GM20000 (cell line): ENCODE results near the gene FANCL.
"Not testable (repeated sequence)": the region's sequence is repeated elsewhere in the genome, so short reads cannot be mapped to it uniquely, and the experiment has no call there.

Experiments
- DNase-seq: peaks from one replicate; pipeline ENCODE4 v3.0.0; 2012; ENCODE audit warnings: low spot score
- TF ChIP-seq, protein P1 (sequence below): IDR thresholded peaks from 2 replicates; pipeline ENCODE4 v1.5.1; 2012; ENCODE audit warnings: mild to moderate bottlenecking, control low read depth; ENCODE audit errors: extremely low read depth, missing control alignments

The FANCL gene

DNA sequence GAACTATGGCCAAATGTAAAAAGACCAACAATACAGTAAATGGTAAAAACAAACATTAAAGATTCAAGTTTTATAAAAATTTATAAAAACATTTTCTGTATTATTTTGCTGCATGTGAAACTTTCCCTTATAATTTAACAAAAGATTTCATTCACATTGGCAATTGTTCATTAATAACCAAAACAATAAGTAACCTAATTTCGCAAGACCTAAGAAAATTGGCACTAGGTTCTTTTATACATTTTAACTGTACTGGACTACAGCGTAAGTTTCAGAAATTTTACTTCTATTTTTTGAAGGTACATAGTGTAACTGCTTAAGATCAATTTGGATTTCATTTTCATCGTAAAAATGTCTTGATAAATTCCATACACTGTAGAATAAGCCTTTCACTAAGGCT is 77.2 kb downstream of the FANCL start:
- no peak for DNase-seq
- TF ChIP-seq, protein P1, sequence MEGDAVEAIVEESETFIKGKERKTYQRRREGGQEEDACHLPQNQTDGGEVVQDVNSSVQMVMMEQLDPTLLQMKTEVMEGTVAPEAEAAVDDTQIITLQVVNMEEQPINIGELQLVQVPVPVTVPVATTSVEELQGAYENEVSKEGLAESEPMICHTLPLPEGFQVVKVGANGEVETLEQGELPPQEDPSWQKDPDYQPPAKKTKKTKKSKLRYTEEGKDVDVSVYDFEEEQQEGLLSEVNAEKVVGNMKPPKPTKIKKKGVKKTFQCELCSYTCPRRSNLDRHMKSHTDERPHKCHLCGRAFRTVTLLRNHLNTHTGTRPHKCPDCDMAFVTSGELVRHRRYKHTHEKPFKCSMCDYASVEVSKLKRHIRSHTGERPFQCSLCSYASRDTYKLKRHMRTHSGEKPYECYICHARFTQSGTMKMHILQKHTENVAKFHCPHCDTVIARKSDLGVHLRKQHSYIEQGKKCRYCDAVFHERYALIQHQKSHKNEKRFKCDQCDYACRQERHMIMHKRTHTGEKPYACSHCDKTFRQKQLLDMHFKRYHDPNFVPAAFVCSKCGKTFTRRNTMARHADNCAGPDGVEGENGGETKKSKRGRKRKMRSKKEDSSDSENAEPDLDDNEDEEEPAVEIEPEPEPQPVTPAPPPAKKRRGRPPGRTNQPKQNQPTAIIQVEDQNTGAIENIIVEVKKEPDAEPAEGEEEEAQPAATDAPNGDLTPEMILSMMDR: no peak

GRCh38 chr2:58158481-58158880 is 82.6 kb downstream of the FANCL start:
- TF ChIP-seq, protein P1: no peak
- DNase-seq: no peak

GRCh38 chr2:58157754-58158153 is 83.4 kb downstream of the FANCL start:
- TF ChIP-seq, protein P1: no peak
- no peak for DNase-seq

- DNase-seq: no peak
These were observed 84.3 kb downstream of the FANCL start for GRCh38 chr2:58156780-58157179.

GRCh38 chr2:58155160-58155778 is 85.9 kb downstream of the FANCL start:
- TF ChIP-seq, protein P1: no peak
- no peak for DNase-seq

More at GRCh38 chr2:58156780-58157179, 84.3 kb downstream of the FANCL start:
- TF ChIP-seq, protein P1: no peak

GRCh38 chr2:58146707-58147106 is 94.4 kb downstream of the FANCL start:
- no peak for DNase-seq
- TF ChIP-seq, protein P1: no peak

- not testable (repeated sequence) for DNase-seq
These were observed 95.4 kb downstream of the FANCL start for GRCh38 chr2:58145769-58146168.

- TF ChIP-seq, protein P1: no peak
- no peak for DNase-seq
These were observed 100.5 kb downstream of the FANCL start for GRCh38 chr2:58140508-58141072.
